Neural crest cell (in vitro differentiated cells): Measurements from ENCODE around the gene CX3CL1. TPM values are rescaled to one million over a fixed set of nuclear protein-coding genes. Genes with fewer than 3 reads are reported as not detected.

Source experiments
- DNase-seq: peaks from one replicate; pipeline ENCODE4 v3.0.0; 2021; ENCODE audit warnings: low read depth, mixed read lengths, low spot score
- H3K27ac Mint-ChIP-seq: one replicate; pipeline ENCODE4 v1.8.0; 2021; ENCODE audit warnings: mild to moderate bottlenecking, mixed read lengths; ENCODE audit not compliant: unreplicated experiment
- H3K27me3 Mint-ChIP-seq: 2 replicates; pipeline ENCODE4 v1.8.0; 2021; ENCODE audit warnings: low read depth, mild to moderate bottlenecking, mixed read lengths
- H3K36me3 Mint-ChIP-seq: 2 replicates; pipeline ENCODE4 v1.8.0; 2021; ENCODE audit warnings: low read depth, mild to moderate bottlenecking, mixed read lengths
- H3K4me1 Mint-ChIP-seq: 2 replicates; pipeline ENCODE4 v1.8.0; 2021; ENCODE audit warnings: mixed read lengths
- H3K4me3 Mint-ChIP-seq: one replicate; pipeline ENCODE4 v1.8.0; 2021; ENCODE audit warnings: mild to moderate bottlenecking, mixed read lengths
- H3K9me3 Mint-ChIP-seq: 2 replicates; pipeline ENCODE4 v1.8.0; 2021; ENCODE audit warnings: mixed read lengths
- long read RNA-seq: library from polyadenylated mRNA; unstranded; transcript quantifications from one replicate; pipeline ENCODE4 v2.0.0, GENCODE V29; 2020
- total RNA-seq: library from RNA; stranded (reverse); gene quantifications from 2 replicates; pipeline ENCODE4 v1.2.1, GENCODE V29; 2021
- TF ChIP-seq, protein P1 (sequence below): fragments of 200-600 bp; sonication (generic); conservative IDR thresholded peaks from 2 replicates; pipeline ENCODE4 v1.5.0; 2021; ENCODE audit warnings: antibody characterized with exemption, mild to moderate bottlenecking

The CX3CL1 gene
- total RNA-seq, result 6.0 TPM in 2 replicates
- long read RNA-seq, partial matches to known transcripts, result 0 of 1 reads
- long read RNA-seq, other reads (novel, unspliced or antisense), result 1 of 1 reads

DNA sequence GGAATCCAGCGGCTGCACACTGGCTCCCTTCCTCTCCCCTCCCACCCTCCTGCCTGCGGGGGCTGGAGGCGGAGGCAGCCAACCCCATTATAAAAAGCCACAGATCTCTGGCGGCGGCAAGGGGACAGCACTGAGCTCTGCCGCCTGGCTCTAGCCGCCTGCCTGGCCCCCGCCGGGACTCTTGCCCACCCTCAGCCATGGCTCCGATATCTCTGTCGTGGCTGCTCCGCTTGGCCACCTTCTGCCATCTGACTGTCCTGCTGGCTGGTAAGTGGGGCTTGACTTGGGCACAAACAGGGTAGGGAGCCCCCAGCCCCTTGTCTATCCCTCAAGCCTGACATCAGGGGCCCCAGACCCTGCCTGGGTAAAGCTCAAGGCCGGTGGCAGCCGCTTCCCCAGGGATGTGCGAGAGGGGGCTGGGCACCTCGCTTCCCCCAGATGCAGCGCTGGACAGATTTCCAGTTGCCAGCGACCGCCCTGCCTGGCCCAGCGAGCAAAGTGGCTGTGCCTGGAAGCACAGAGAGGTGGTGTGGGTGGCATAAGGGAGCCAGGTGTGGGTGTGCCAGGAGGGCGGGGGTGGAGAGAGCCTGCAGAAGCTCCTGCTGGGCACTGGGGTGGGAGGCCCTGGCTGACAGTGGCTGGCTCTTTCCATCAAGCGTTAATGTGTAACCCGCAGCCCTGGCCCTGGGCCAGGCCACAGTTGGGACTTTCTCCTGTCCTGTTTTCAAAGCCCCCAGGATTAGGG lies at the start of gene CX3CL1:
Gene CX3CL1 (plus strand): TSS at position 119 of the 745 bp plus-strand sequence. CDS start 79 bp downstream, at position 198.
- TF ChIP-seq, protein P1, sequence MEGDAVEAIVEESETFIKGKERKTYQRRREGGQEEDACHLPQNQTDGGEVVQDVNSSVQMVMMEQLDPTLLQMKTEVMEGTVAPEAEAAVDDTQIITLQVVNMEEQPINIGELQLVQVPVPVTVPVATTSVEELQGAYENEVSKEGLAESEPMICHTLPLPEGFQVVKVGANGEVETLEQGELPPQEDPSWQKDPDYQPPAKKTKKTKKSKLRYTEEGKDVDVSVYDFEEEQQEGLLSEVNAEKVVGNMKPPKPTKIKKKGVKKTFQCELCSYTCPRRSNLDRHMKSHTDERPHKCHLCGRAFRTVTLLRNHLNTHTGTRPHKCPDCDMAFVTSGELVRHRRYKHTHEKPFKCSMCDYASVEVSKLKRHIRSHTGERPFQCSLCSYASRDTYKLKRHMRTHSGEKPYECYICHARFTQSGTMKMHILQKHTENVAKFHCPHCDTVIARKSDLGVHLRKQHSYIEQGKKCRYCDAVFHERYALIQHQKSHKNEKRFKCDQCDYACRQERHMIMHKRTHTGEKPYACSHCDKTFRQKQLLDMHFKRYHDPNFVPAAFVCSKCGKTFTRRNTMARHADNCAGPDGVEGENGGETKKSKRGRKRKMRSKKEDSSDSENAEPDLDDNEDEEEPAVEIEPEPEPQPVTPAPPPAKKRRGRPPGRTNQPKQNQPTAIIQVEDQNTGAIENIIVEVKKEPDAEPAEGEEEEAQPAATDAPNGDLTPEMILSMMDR, result peak; percentile 20
- peak within 1 kb of the TSS; percentile 87 for H3K4me3 Mint-ChIP-seq
- peak within 1 kb of the TSS; percentile 86 for H3K27ac Mint-ChIP-seq
- no peaks in the 10 kb centered on the region for H3K9me3 Mint-ChIP-seq
- H3K27me3 Mint-ChIP-seq, result no peaks in the 10 kb centered on the region
- DNase-seq, result peak; percentile 69
- H3K4me1 Mint-ChIP-seq, result peaks cover 39% of the 10 kb centered on the region
- no peaks in the 10 kb centered on the region for H3K36me3 Mint-ChIP-seq

DNA sequence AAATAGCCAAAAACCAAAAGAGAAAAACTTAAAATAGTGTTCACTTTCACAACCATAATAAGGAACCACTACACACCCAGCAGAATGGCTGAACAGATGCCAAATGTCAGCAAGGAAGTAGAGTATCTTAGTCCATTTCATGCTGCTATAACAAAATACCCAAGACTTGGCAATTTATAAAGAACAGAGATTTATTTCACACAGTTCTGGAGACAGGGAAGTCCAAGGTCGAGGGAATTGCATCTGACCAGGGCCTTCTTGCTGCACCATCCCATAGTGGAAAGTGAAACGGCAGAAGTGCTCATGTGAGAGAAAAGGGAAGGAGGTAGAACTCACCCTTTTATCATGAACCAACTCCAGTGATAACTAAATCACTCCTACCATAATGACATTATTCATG lies 47.5 kb upstream of the CX3CL1 start:
- no peak for DNase-seq
- Mint-ChIP-seq H3K4me1 (no peaks in the 10 kb centered on the region), H3K36me3 (no peaks in the 10 kb centered on the region), H3K4me3 (no peak overlapping the region), H3K27me3 (peaks cover 2% of the 10 kb centered on the region), H3K27ac (no peak overlapping the region), H3K9me3 (no peaks in the 10 kb centered on the region)
- TF ChIP-seq, protein P1, result no peak

DNA sequence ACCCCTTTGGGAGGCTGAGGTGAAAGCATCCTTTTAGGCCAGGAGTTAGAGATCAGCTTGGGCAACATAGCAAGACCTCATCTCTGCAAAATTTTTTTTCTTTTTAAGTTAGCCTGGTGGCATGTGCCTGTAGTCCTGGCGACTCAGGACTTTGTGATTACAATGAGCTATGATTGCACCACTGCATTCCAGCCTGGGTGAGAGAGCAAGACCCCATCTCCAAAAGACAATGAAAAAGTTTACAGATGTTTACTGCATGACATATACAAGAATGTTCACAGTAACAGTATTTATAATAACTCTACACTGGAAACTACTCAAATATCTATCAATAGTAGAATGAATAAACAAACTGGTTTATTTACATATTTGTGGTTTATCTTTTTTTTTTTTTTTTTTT lies 46.8 kb upstream of the CX3CL1 start:
- Mint-ChIP-seq H3K27me3 (peaks cover 2% of the 10 kb centered on the region), H3K4me3 (no peak overlapping the region), H3K4me1 (no peaks in the 10 kb centered on the region), H3K9me3 (no peaks in the 10 kb centered on the region), H3K36me3 (no peaks in the 10 kb centered on the region), H3K27ac (no peak overlapping the region)
- TF ChIP-seq, protein P1, result no peak
- DNase-seq, result no peak

DNA sequence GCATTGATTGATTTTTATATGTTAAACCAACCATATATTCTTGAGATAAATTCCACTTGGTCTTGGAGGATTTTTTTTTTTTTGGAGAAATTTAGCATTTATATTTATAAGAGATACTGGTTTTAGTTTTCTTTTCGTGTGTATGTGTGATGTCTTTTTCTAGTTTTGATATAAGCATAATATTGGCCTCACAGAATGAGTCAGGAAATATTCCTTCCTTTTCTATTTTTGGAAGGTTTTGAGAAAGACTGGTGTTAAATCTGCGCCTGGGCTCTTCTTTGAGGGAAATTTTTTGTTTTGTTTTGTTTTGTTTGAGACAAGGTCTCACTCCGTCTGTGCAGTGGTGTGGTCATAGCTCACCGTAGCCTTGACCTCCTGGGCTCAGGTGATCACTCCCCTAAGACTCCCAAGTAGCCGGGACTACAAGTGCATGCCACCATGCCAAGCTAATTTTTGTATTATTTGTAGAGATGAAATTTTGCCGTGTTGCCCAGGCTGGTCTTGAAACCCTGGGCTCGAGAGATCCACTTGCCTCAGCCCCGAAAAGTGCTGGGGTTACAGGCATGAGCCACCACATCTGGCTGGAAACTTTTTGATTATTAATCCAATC lies 42.5 kb upstream of the CX3CL1 start:
- Mint-ChIP-seq H3K4me1 (no peaks in the 10 kb centered on the region), H3K4me3 (no peak overlapping the region), H3K27me3 (peaks cover 23% of the 10 kb centered on the region), H3K9me3 (no peaks in the 10 kb centered on the region), H3K36me3 (peaks cover 2% of the 10 kb centered on the region), H3K27ac (no peak overlapping the region)
- no peak for DNase-seq
- TF ChIP-seq, protein P1, result no peak

DNA sequence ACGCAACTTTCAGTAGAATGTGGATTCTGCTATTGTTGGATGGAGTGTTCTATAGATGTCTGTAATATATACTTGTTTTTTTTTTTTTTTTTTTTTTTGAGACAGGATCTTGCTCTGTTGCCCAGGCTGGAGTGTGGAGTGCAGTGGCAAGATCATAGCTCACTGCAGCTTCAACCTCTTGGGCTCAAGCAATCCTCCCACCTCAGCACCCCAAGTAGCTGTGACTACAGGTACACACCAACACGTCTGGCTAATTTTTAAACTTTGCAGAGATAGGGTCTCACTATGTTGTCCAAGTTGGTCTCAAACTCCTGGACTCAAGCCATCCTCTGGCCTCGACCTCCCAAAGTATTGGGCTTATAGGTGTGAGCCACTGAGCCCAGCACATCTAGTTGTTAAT lies 40.9 kb upstream of the CX3CL1 start:
- Mint-ChIP-seq H3K4me1 (no peaks in the 10 kb centered on the region), H3K4me3 (no peak overlapping the region), H3K36me3 (peaks cover 2% of the 10 kb centered on the region), H3K27me3 (peaks cover 25% of the 10 kb centered on the region), H3K9me3 (peaks cover 2% of the 10 kb centered on the region), H3K27ac (no peak overlapping the region)
- no peak for DNase-seq
- TF ChIP-seq, protein P1, result no peak
